Measurements from ENCODE around the gene CACNG7.

The CACNG7 gene

GRCh38 chr19:53957448-53958167 lies 48.5 kb downstream of the CACNG7 start:
- no peak for DNase-seq

GRCh38 chr19:53958168-53958571 lies 49.1 kb downstream of the CACNG7 start:
- no peak for DNase-seq

GRCh38 chr19:53958823-53959757 lies 50.0 kb downstream of the CACNG7 start:
- no peak for DNase-seq

GRCh38 chr19:53960187-53960586 lies 51.1 kb downstream of the CACNG7 start:
- DNase-seq: no peak

GRCh38 chr19:53960886-53961285 lies 51.8 kb downstream of the CACNG7 start:
- no peak for DNase-seq

- DNase-seq: peak; percentile 51
Measured at GRCh38 chr19:53961523-53962356, 52.7 kb downstream of the CACNG7 start.

- no peak for DNase-seq
Measured at GRCh38 chr19:53962887-53963431, 53.9 kb downstream of the CACNG7 start, which contains the start of gene CACNG8. Gene CACNG8, plus strand, starts transcription at chr19:53962937.

GRCh38 chr19:53965091-53965490 lies 56.0 kb downstream of the CACNG7 start:
- DNase-seq: no peak

GRCh38 chr19:53966931-53967330 lies 57.9 kb downstream of the CACNG7 start:
- DNase-seq: no peak

GRCh38 chr19:53969366-53969765 lies 60.3 kb downstream of the CACNG7 start:
- DNase-seq: no peak

- DNase-seq: no peak
Measured at GRCh38 chr19:53971673-53972072, 62.6 kb downstream of the CACNG7 start.

GRCh38 chr19:53977429-53977990 lies 68.4 kb downstream of the CACNG7 start:
- peak; percentile 87 for DNase-seq

GRCh38 chr19:53977991-53978731 lies 69.1 kb downstream of the CACNG7 start:
- peak; percentile 86 for DNase-seq

GRCh38 chr19:53978975-53979801 lies 70.1 kb downstream of the CACNG7 start:
- no peak for DNase-seq

GRCh38 chr19:53980539-53981375 lies 71.7 kb downstream of the CACNG7 start:
- peak; percentile 75 for DNase-seq

- no peak for DNase-seq
Measured at GRCh38 chr19:53981376-53981951, 72.4 kb downstream of the CACNG7 start.

- DNase-seq: peak; percentile 26
Measured at GRCh38 chr19:53982001-53982451, 72.9 kb downstream of the CACNG7 start.

GRCh38 chr19:53982611-53983010 lies 73.5 kb downstream of the CACNG7 start:
- DNase-seq: peak; percentile 43

Data from EL (cell line).